Measurements from ENCODE around the gene CPLX1. TPM values are rescaled to one million over a fixed set of nuclear protein-coding genes. Genes with fewer than 3 reads are reported as not detected.
A peak's percentile ranks its signal among the peaks of the same experiment; 100 is the strongest.

Gene CPLX1
- total RNA-seq, result 10 to 100 TPM in 1 of 2 donors, 1 to 10 TPM in 1; 5.2 to 13.7 TPM
- under 1 TPM; 0.13 to 0.50 TPM for polyA plus RNA-seq
- long read RNA-seq, donor 1, partial matches to known transcripts, result 0 of 1 reads
- long read RNA-seq, donor 1, other reads (novel, unspliced or antisense), result 1 of 1 reads
- long read RNA-seq, donor 2, partial matches to known transcripts, result 0 of 5 reads
- long read RNA-seq, donor 2, other reads (novel, unspliced or antisense), result 5 of 5 reads

DNA sequence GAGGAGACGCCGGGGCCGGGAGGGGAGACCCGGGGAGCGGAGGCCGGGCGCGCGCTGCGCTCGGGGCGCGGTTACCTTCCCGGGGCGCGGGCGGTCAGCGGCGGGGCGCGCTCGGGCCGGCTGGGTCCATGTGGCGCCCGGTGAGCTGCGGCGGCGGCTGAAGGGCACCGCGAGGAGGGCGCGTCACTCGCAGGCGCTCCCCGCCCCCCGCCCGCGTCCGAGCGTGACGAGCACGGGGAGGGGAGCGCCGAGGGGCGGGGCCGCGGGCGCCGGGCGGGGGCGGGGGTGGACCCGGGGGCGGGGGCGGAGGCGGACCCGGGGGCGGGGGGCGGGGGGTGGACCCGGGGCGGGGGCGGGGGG is at the start of gene CPLX1:
Gene CPLX1 (minus strand): TSS at position 159 of the 360 bp plus-strand sequence. CDS start 1,607 bp downstream, outside the sequence.
- no peaks in the 10 kb centered on the region for H3K27me3 ChIP-seq (ENCODE audit: control insufficient read depth in 1 of 2, insufficient read depth in 2 of 2, low read length in 1 of 2)
- intact Hi-C loops (cut with DNase I), result no loop called here
- ATAC-seq (ENCODE audit: low FRiP score), result no peak
- H3K27ac ChIP-seq (ENCODE audit: low read depth in 1 of 2, low read length in 2 of 2), result no peak within 1 kb of the TSS
- H3K4me1 ChIP-seq (ENCODE audit: control insufficient read depth in 1 of 2, insufficient read depth in 2 of 2, low read length in 2 of 2), result no peaks in the 10 kb centered on the region
- H3K4me3 ChIP-seq (ENCODE audit: low read length in 2 of 2), result peak within 1 kb of the TSS; percentile 8 to 12
- H3K36me3 ChIP-seq (ENCODE audit: control insufficient read depth in 1 of 2, insufficient read depth in 2 of 2, low read length in 1 of 2), result no peaks in the 10 kb centered on the region
- no peaks in the 10 kb centered on the region for H3K9me3 ChIP-seq (ENCODE audit: control insufficient read depth, low read length)
- DNase-seq, result no peak
- 1% methylated on average over 61 of the region's 61 CpGs; no CpG with 5 or more reads in 1 of the 2 donors for WGBS, 2 donors

DNA sequence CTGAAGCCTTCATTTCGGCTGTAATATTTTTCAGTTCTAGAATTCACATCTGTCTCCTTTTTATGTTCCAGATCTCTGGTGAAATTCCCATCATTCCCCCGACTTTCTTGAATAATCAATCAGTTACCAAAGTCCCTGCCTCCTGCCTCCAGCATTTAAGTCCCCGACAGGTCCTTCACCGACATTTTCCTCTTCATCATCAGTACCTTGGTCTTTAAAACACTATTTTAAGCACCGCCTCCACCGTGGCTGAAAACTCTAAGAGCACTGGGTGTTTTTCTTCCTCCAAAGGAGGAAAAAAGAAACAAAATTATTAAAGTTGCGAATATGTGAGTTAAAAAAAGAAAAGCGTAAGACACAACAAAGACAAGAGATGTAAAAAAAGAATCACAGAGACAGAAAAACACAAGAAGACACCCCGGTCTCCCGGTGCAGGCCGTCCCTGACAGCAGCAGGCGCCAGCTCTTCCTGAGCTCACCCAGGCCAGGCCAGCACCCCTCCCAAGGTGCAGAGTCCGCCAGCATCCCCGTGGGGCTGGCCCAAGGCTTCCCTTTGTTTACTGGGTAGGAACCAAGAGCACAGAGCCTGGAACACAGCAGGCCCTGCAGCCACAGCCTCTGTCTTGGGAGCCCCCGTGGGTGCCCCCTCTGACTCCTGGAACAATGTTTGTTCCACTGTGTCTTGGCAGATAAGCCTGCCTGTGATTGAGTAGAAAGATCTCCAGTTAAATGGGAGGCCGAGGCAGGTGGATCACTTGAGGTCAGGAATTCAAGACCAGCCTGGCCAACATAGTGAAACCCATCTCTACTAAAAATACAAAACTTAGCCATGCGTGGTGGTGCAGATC is 49.3 kb upstream of the CPLX1 start:
- intact Hi-C loops (cut with DNase I), result no loop called here
- no peak for ATAC-seq (ENCODE audit: low FRiP score)
- Histone ChIP-seq H3K27ac (ENCODE audit: low read depth in 1 of 2, low read length in 2 of 2) (no peak overlapping the region), H3K4me1 (ENCODE audit: control insufficient read depth in 1 of 2, insufficient read depth in 2 of 2, low read length in 2 of 2) (no peaks in the 10 kb centered on the region), H3K27me3 (ENCODE audit: control insufficient read depth in 1 of 2, insufficient read depth in 2 of 2, low read length in 1 of 2) (no peaks in the 10 kb centered on the region), H3K9me3 (ENCODE audit: control insufficient read depth, low read length) (no peaks in the 10 kb centered on the region), H3K4me3 (ENCODE audit: low read length in 2 of 2) (no peak overlapping the region), H3K36me3 (ENCODE audit: control insufficient read depth in 1 of 2, insufficient read depth in 2 of 2, low read length in 1 of 2) (peaks cover 0 to 16% of the 10 kb centered on the region in 2 donors)
- DNase-seq, result no peak
- WGBS, 2 donors, result 87 to 88% methylated on average over 17 of the region's 17 CpGs

DNA sequence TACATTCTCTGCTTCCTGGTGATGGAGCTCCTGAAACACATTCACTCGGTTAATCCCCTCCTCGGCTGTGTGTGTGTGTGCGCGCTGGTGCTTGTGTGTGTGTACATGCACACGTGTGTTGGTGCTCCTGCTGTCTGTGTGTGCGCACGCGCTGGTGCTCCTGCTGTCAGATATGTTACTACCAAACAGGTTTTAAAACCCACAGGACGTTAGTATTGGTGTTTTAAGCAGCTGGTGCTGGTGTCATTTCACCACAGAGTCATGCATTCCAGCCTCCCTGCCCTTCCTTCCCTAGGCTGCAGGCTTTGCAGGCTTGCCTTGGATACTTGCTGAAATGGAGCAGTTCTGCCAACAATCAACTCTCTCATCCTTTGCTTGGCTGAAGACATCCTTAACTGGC is 48.1 kb upstream of the CPLX1 start:
- intact Hi-C loops (cut with DNase I), result no loop called here
- 92 to 93% methylated on average over 9 of the region's 9 CpGs for WGBS, 2 donors
- Histone ChIP-seq H3K4me3 (ENCODE audit: low read length in 2 of 2) (no peak overlapping the region), H3K27ac (ENCODE audit: low read depth in 1 of 2, low read length in 2 of 2) (no peak overlapping the region), H3K27me3 (ENCODE audit: control insufficient read depth in 1 of 2, insufficient read depth in 2 of 2, low read length in 1 of 2) (no peaks in the 10 kb centered on the region), H3K9me3 (ENCODE audit: control insufficient read depth, low read length) (no peaks in the 10 kb centered on the region), H3K4me1 (ENCODE audit: control insufficient read depth in 1 of 2, insufficient read depth in 2 of 2, low read length in 2 of 2) (no peaks in the 10 kb centered on the region), H3K36me3 (ENCODE audit: control insufficient read depth in 1 of 2, insufficient read depth in 2 of 2, low read length in 1 of 2) (peaks cover 0 to 18% of the 10 kb centered on the region in 2 donors)
- ATAC-seq (ENCODE audit: low FRiP score) (no peak), DNase-seq (no peak)

DNA sequence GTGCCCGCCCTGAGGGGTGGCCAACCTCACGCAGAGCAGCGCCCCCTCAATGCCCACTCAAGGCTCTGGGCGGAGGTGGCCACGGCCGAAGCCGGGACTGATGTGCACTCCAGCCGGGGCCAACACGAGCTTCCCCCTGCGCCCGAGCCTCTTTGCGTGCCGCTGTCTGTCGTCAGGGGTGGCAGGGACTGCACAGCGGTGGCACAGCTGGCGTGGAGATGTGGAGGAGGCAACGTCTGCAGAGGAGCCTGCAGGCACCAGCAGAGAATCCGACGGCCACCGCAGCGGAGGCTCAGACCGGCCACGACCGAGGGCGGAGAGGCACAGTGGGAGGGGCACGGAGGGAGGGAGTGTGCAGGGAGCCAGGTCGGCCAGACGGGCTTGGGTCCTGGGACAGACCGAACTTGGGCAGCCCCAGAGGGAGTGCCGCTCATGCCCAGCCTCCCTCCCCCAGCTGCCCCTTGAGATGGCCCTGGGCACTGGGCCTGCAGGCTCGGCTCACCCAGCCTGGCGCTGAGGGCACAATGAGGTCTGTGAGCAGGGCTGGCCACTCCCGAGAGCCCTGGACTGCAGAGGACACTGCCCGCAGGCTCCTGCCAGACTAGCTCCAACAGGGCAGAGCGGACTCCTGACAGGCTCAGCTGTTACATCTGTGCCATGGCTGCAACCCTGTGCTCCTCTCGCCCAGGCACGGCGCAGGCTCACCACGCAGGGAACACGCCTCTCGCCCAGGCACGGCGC is 46.5 kb upstream of the CPLX1 start:
- intact Hi-C loops (cut with DNase I), result no loop called here
- peaks cover 0 to 18% of the 10 kb centered on the region in 2 donors for H3K36me3 ChIP-seq (ENCODE audit: control insufficient read depth in 1 of 2, insufficient read depth in 2 of 2, low read length in 1 of 2)
- H3K9me3 ChIP-seq (ENCODE audit: control insufficient read depth, low read length), result no peaks in the 10 kb centered on the region
- DNase-seq (no peak), ATAC-seq (ENCODE audit: low FRiP score) (peak; percentile 33)
- WGBS, 2 donors, result 93 to 94% methylated on average over 39 to 43 of the region's 43 CpGs
- no peaks in the 10 kb centered on the region for H3K4me1 ChIP-seq (ENCODE audit: control insufficient read depth in 1 of 2, insufficient read depth in 2 of 2, low read length in 2 of 2)
- H3K27ac ChIP-seq (ENCODE audit: low read depth in 1 of 2, low read length in 2 of 2), result no peak overlapping the region
- H3K4me3 ChIP-seq (ENCODE audit: low read length in 2 of 2), result no peak overlapping the region
- no peaks in the 10 kb centered on the region for H3K27me3 ChIP-seq (ENCODE audit: control insufficient read depth in 1 of 2, insufficient read depth in 2 of 2, low read length in 1 of 2)

- no peaks in the 10 kb centered on the region for H3K4me1 ChIP-seq (ENCODE audit: control insufficient read depth in 1 of 2, insufficient read depth in 2 of 2, low read length in 2 of 2)
- H3K27ac ChIP-seq (ENCODE audit: low read depth in 1 of 2, low read length in 2 of 2), result no peak overlapping the region
- 94 to 96% methylated on average over 9 of the region's 9 CpGs for WGBS, 2 donors
- no peak overlapping the region for H3K4me3 ChIP-seq (ENCODE audit: low read length in 2 of 2)
- H3K36me3 ChIP-seq (ENCODE audit: control insufficient read depth in 1 of 2, insufficient read depth in 2 of 2, low read length in 1 of 2), result peaks cover 0 to 19% of the 10 kb centered on the region in 2 donors
- H3K9me3 ChIP-seq (ENCODE audit: control insufficient read depth, low read length), result no peaks in the 10 kb centered on the region
- no peak for DNase-seq
- ATAC-seq (ENCODE audit: low FRiP score), result no peak
- no peaks in the 10 kb centered on the region for H3K27me3 ChIP-seq (ENCODE audit: control insufficient read depth in 1 of 2, insufficient read depth in 2 of 2, low read length in 1 of 2)
- intact Hi-C loops (cut with DNase I), result no loop called here
Observed at GRCh38 chr4:871484-871883, 45.6 kb upstream of the CPLX1 start.

- Histone ChIP-seq H3K36me3 (ENCODE audit: control insufficient read depth in 1 of 2, insufficient read depth in 2 of 2, low read length in 1 of 2) (peaks cover 0 to 21% of the 10 kb centered on the region in 2 donors), H3K27me3 (ENCODE audit: control insufficient read depth in 1 of 2, insufficient read depth in 2 of 2, low read length in 1 of 2) (no peaks in the 10 kb centered on the region), H3K27ac (ENCODE audit: low read depth in 1 of 2, low read length in 2 of 2) (no peak overlapping the region), H3K4me3 (ENCODE audit: low read length in 2 of 2) (no peak overlapping the region), H3K9me3 (ENCODE audit: control insufficient read depth, low read length) (no peaks in the 10 kb centered on the region), H3K4me1 (ENCODE audit: control insufficient read depth in 1 of 2, insufficient read depth in 2 of 2, low read length in 2 of 2) (no peaks in the 10 kb centered on the region)
- DNase-seq (no peak), ATAC-seq (ENCODE audit: low FRiP score) (no peak)
- intact Hi-C loops (cut with DNase I), result no loop called here
- whole genome bisulfite sequencing, 2 donors, result 95 to 96% methylated on average over 20 of the region's 20 CpGs
Observed at GRCh38 chr4:870951-871350, 45.0 kb upstream of the CPLX1 start.

DNA sequence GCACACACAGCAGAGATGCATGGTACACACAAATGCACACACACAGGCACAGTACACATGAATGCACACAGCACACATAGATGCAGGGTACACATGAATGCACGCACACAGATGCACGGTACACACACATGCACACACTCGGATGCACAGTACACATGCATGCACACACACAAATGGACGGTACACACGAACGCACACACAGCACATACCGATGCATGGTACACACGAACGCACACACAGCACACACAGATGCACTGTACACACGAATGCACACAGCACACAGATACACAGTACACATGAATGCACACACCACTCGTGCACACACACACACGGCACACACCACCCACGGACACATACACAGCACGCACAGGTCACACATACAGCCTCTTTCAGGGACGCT is 43.8 kb upstream of the CPLX1 start:
- DNase-seq, result no peak
- 97 to 98% methylated on average over 15 of the region's 15 CpGs for WGBS, 2 donors
- Histone ChIP-seq H3K9me3 (ENCODE audit: control insufficient read depth, low read length) (no peaks in the 10 kb centered on the region), H3K4me1 (ENCODE audit: control insufficient read depth in 1 of 2, insufficient read depth in 2 of 2, low read length in 2 of 2) (no peaks in the 10 kb centered on the region), H3K27me3 (ENCODE audit: control insufficient read depth in 1 of 2, insufficient read depth in 2 of 2, low read length in 1 of 2) (no peaks in the 10 kb centered on the region), H3K4me3 (ENCODE audit: low read length in 2 of 2) (no peak overlapping the region), H3K27ac (ENCODE audit: low read depth in 1 of 2, low read length in 2 of 2) (no peak overlapping the region), H3K36me3 (ENCODE audit: control insufficient read depth in 1 of 2, insufficient read depth in 2 of 2, low read length in 1 of 2) (peaks cover 0 to 16% of the 10 kb centered on the region in 2 donors)
- ATAC-seq (ENCODE audit: low FRiP score), result no peak
- intact Hi-C loops (cut with DNase I), result no loop called here

DNA sequence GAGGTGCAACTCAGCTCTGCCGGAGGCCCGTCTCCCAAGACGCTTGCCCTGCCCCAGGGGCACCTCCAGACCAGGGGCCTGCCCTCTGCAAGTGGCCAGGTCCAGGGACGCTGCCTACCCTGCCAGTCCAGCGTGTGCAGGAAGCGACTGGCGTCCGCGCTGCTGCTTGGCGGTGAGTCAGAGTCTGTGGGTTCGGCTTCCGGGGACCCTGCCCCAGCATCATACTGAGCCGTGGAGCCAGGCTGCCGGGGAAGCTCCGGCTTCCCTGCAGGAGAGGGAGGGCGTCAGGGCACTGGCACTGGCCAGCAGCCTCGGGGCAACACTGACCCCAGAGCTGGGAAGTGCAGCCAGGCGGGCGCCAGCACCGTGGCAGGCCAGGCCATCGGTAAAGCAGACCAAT is 42.5 kb upstream of the CPLX1 start:
- peaks cover 0 to 16% of the 10 kb centered on the region in 2 donors for H3K36me3 ChIP-seq (ENCODE audit: control insufficient read depth in 1 of 2, insufficient read depth in 2 of 2, low read length in 1 of 2)
- H3K9me3 ChIP-seq (ENCODE audit: control insufficient read depth, low read length), result peaks cover under 1% of the 10 kb centered on the region
- 95% methylated on average over 21 of the region's 21 CpGs for WGBS, 2 donors
- no peaks in the 10 kb centered on the region for H3K27me3 ChIP-seq (ENCODE audit: control insufficient read depth in 1 of 2, insufficient read depth in 2 of 2, low read length in 1 of 2)
- no peak for ATAC-seq (ENCODE audit: low FRiP score)
- no peak overlapping the region for H3K27ac ChIP-seq (ENCODE audit: low read depth in 1 of 2, low read length in 2 of 2)
- no peaks in the 10 kb centered on the region for H3K4me1 ChIP-seq (ENCODE audit: control insufficient read depth in 1 of 2, insufficient read depth in 2 of 2, low read length in 2 of 2)
- no peak for DNase-seq
- H3K4me3 ChIP-seq (ENCODE audit: low read length in 2 of 2), result no peak overlapping the region
- intact Hi-C loops (cut with DNase I), result no loop called here

Measured in aorta (tissue), 5 donors.